OCI-LY7 (cell line): ENCODE data around the gene DDX52. TPM values are rescaled to one million over a fixed set of nuclear protein-coding genes. Genes with fewer than 3 reads are reported as not detected.

ENCODE experiments used
- BruUV-seq: library from RNA; stranded (reverse); fragments of 400-500 nt; replicated peaks from 2 replicates; lab custom pipeline; 2021; lab: Mats Ljungman, UMichigan
- CTCF ChIA-PET: fragments of 300-600 bp; sonication (Branson Sonifier 250); formaldehyde crosslinking; loops from one replicate; lab custom pipeline; 2022; ENCODE audit warnings: antibody characterized with exemption; ENCODE audit not compliant: unreplicated experiment; lab: Charles Lee
- POLR2A ChIA-PET: fragments of 300-600 bp; sonication (Branson Sonifier 250); formaldehyde crosslinking; loops from one replicate; lab custom pipeline; 2022; ENCODE audit warnings: antibody characterized with exemption; lab: Charles Lee
- DNase-seq: peaks from one replicate; pipeline ENCODE4 v3.0.0-alpha.2; 2015; ENCODE audit warnings: low spot score
- H2AFZ ChIP-seq: fragments of 200-600 bp; sonication (generic), shearing (Covaris generic); 2 replicates; pipeline ENCODE4 v1.6.1; 2014; ENCODE audit warnings: mild to moderate bottlenecking, antibody characterized with exemption, low read length, moderate library complexity
- H3K27ac ChIP-seq: fragments of 200-600 bp; sonication (generic); 2 replicates; pipeline ENCODE4 v1.5.1; 2014; ENCODE audit warnings: mixed run types, low read depth, mild to moderate bottlenecking, moderate library complexity, low read length, inconsistent platforms; ENCODE audit not compliant: poor library complexity, severe bottlenecking
- H3K36me3 ChIP-seq: fragments of 200-600 bp; sonication (generic); 2 replicates; pipeline ENCODE4 v1.6.1; 2014; ENCODE audit warnings: mild to moderate bottlenecking, antibody characterized with exemption, low read length, moderate library complexity, mixed read lengths; ENCODE audit not compliant: insufficient read depth
- H3K4me1 ChIP-seq: fragments of 200-600 bp; sonication (generic); 2 replicates; pipeline ENCODE4 v1.5.1; 2014; ENCODE audit warnings: mild to moderate bottlenecking, low read length; ENCODE audit not compliant: insufficient read depth, poor library complexity, severe bottlenecking
- H3K4me2 ChIP-seq: fragments of 200-600 bp; sonication (generic); 2 replicates; pipeline ENCODE4 v1.6.1; 2014; ENCODE audit warnings: mild to moderate bottlenecking, low read length
- H3K4me3 ChIP-seq: fragments of 200-600 bp; sonication (generic); 2 replicates; pipeline ENCODE4 v1.5.1; 2014; ENCODE audit warnings: mild to moderate bottlenecking, low read depth, low read length; ENCODE audit not compliant: poor library complexity, severe bottlenecking
- H3K79me2 ChIP-seq: fragments of 200-600 bp; sonication (generic); 2 replicates; pipeline ENCODE4 v1.6.1; 2016; ENCODE audit warnings: low read depth, mild to moderate bottlenecking, low read length, moderate library complexity, mixed read lengths; ENCODE audit not compliant: insufficient read depth
- H3K9me2 ChIP-seq: fragments of 200-600 bp; sonication (generic); 2 replicates; pipeline ENCODE4 v1.6.1; 2016; ENCODE audit warnings: mild to moderate bottlenecking, low read length, mixed read lengths; ENCODE audit not compliant: insufficient read depth
- H3K9me3 ChIP-seq: fragments of 200-600 bp; sonication (generic); 2 replicates; pipeline ENCODE4 v1.6.1; 2014; ENCODE audit warnings: mild to moderate bottlenecking, mixed run types, low read length, mixed read lengths
- H4K20me1 ChIP-seq: fragments of 200-600 bp; sonication (generic); 2 replicates; pipeline ENCODE4 v1.6.1; 2014; ENCODE audit warnings: mild to moderate bottlenecking, antibody characterized with exemption, low read length, moderate library complexity, mixed read lengths; ENCODE audit not compliant: insufficient read depth
- CTCF ChIP-seq: fragments of 200-600 bp; sonication (generic); conservative IDR thresholded peaks from 2 replicates; pipeline ENCODE4 v1.5.1; 2014; ENCODE audit warnings: mild to moderate bottlenecking, antibody characterized with exemption, low read length, moderate library complexity, mixed read lengths
- EZH2phosphoT487 ChIP-seq: fragments of 200-600 bp; sonication (generic); IDR thresholded peaks from 2 replicates; pipeline ENCODE4 v1.6.1; 2018; ENCODE audit warnings: low read depth, borderline replicate concordance, mild to moderate bottlenecking, mixed run types, antibody characterized with exemption, low read length, moderate library complexity, mixed read lengths
- intact Hi-C: fragments of 100-400 bp; cut with micrococcal nuclease; formaldehyde crosslinking; loops from one replicate; pipeline ENCODE4 v1.10.0; 2022; ENCODE audit not compliant: unreplicated experiment
- total RNA-seq, 2 experiments: library from RNA; depleted of rRNA in 1 of 2; stranded (reverse); fragments of >200 nt in 1 of 2; shearing (Covaris generic) in 1 of 2; gene quantifications; 2 replicates each; pipeline ENCODE4 v1.2.3, GENCODE V29; 2014 to 2022

The DDX52 gene
- total RNA-seq, 2 experiments from 2014 or later: 18.1 to 35.2 TPM

- DNase-seq: no peak
- Histone ChIP-seq H2AFZ (no peak overlapping the region), H3K9me3 (no peaks in the 10 kb centered on the region), H3K9me2 (no peaks in the 10 kb centered on the region), H3K27ac (no peak overlapping the region), H3K79me2 (no peaks in the 10 kb centered on the region), H3K4me1 (no peaks in the 10 kb centered on the region), H3K4me3 (no peak overlapping the region), H3K4me2 (no peak overlapping the region), H4K20me1 (no peaks in the 10 kb centered on the region), H3K36me3 (no peaks in the 10 kb centered on the region)
- ChIA-PET POLR2A (no interaction called here), CTCF (no interaction called here)
- no TSS peak for BruUV-seq
- intact Hi-C loops: no loop called here
- TF ChIP-seq EZH2phosphoT487 (no peak), CTCF (no peak)
These were observed 21.0 kb upstream of the DDX52 start for GRCh38 chr17:37664214-37664613.

GRCh38 chr17:37662353-37662752 lies 19.1 kb upstream of the DDX52 start:
- Histone ChIP-seq H3K9me3 (no peaks in the 10 kb centered on the region), H3K4me1 (no peaks in the 10 kb centered on the region), H3K79me2 (no peaks in the 10 kb centered on the region), H3K4me2 (no peak overlapping the region), H2AFZ (no peak overlapping the region), H3K27ac (no peak overlapping the region), H3K9me2 (no peaks in the 10 kb centered on the region), H3K36me3 (no peaks in the 10 kb centered on the region), H4K20me1 (no peaks in the 10 kb centered on the region), H3K4me3 (no peak overlapping the region)
- ChIA-PET POLR2A (no interaction called here), CTCF (no interaction called here)
- no peak for TF ChIP-seq CTCF
- DNase-seq: no peak
- no TSS peak for BruUV-seq
- intact Hi-C loops: no loop called here

GRCh38 chr17:37661400-37662014 lies 18.3 kb upstream of the DDX52 start:
- ChIA-PET POLR2A (no interaction called here), CTCF (no interaction called here)
- Histone ChIP-seq H3K27ac (no peak overlapping the region), H3K9me2 (no peaks in the 10 kb centered on the region), H3K9me3 (no peaks in the 10 kb centered on the region), H3K79me2 (no peaks in the 10 kb centered on the region), H2AFZ (no peak overlapping the region), H3K36me3 (no peaks in the 10 kb centered on the region), H3K4me1 (no peaks in the 10 kb centered on the region), H3K4me3 (no peak overlapping the region), H3K4me2 (no peak overlapping the region), H4K20me1 (no peaks in the 10 kb centered on the region)
- DNase-seq: no peak
- TF ChIP-seq CTCF: no peak
- no TSS peak for BruUV-seq
- intact Hi-C loops: no loop called here
